Testis (tissue), 2 donors: ENCODE data around the gene HOXA2.

Source experiments
- POLR2A ChIP-seq: fragments of 450-650 bp; IDR thresholded peaks from one replicate; pipeline ENCODE4 v1.6.1; 2017; ENCODE audit warnings: antibody characterized with exemption, mild to moderate bottlenecking, moderate library complexity
- TF ChIP-seq, protein P1 (sequence below), 3 experiments: fragments of 450-650 bp in 2 of 3; fragments of 200-600 bp in 1 of 3; sonication (generic) in 1 of 3; IDR thresholded peaks; one replicate each; pipeline ENCODE4 v1.5.1; 2016 to 2019; ENCODE audit warnings: antibody characterized with exemption in 3 of 3, mild to moderate bottlenecking in 2 of 3, moderate library complexity in 1 of 3

DNA sequence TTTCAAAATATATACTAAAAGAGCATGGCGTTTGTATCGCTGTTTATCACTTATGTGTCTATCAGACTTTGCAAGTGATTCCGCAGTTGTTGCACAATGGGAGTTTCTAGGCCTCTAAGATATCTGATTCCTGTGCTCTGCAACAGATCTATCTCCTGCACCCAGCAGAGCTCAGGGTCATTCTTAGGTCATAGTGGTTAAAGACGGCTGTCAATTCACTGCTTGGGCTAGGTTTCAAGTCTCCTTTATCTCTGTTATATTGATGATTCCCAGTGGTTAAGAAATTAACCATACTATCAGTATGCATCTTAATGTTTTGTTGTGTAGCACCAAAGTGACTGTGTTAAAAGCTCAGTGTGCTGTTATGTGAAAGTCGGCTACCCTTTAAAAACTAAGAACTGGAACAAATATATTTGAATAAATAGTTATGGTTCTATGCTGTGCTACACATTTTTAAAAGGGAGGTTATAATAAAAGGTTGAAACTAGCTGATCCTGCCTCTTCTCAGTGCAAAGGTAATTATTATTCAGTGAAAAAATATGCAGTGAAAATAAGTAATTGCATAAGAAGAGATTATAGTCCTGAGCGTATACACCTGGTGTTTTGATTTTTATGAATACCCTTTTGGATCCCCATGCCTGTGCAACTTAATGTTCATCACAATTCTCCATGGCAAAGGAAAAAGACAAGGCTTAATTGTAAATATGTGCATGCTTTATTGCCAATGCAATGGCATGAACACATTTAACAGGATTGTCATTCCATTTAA lies 30.7 kb downstream of the HOXA2 start:
- TF ChIP-seq, protein P1, sequence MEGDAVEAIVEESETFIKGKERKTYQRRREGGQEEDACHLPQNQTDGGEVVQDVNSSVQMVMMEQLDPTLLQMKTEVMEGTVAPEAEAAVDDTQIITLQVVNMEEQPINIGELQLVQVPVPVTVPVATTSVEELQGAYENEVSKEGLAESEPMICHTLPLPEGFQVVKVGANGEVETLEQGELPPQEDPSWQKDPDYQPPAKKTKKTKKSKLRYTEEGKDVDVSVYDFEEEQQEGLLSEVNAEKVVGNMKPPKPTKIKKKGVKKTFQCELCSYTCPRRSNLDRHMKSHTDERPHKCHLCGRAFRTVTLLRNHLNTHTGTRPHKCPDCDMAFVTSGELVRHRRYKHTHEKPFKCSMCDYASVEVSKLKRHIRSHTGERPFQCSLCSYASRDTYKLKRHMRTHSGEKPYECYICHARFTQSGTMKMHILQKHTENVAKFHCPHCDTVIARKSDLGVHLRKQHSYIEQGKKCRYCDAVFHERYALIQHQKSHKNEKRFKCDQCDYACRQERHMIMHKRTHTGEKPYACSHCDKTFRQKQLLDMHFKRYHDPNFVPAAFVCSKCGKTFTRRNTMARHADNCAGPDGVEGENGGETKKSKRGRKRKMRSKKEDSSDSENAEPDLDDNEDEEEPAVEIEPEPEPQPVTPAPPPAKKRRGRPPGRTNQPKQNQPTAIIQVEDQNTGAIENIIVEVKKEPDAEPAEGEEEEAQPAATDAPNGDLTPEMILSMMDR (IDR thresholded peaks at IDR 0.05), result no peak
- TF ChIP-seq POLR2A, result no peak
